Chondrocyte (in vitro differentiated cells): ENCODE measurements around the gene RNU5D-1. TPM values are rescaled to one million over a fixed set of nuclear protein-coding genes. Genes with fewer than 3 reads are reported as not detected.

Experiments used
- DNase-seq: peaks from one replicate; pipeline ENCODE4 v3.0.0; 2021; ENCODE audit warnings: mixed read lengths, low spot score
- H3K27ac Mint-ChIP-seq: one replicate; pipeline ENCODE4 v1.8.0; 2021; ENCODE audit warnings: mild to moderate bottlenecking, moderate library complexity, mixed read lengths; ENCODE audit not compliant: unreplicated experiment
- H3K27me3 Mint-ChIP-seq: 2 replicates; pipeline ENCODE4 v1.8.0; 2021; ENCODE audit warnings: low read depth, mixed read lengths
- H3K36me3 Mint-ChIP-seq: 2 replicates; pipeline ENCODE4 v1.8.0; 2021; ENCODE audit warnings: low read depth, mixed read lengths
- H3K4me1 Mint-ChIP-seq: 2 replicates; pipeline ENCODE4 v1.8.0; 2021; ENCODE audit warnings: low read depth, mild to moderate bottlenecking, mixed read lengths
- H3K4me3 Mint-ChIP-seq: one replicate; pipeline ENCODE4 v1.8.0; 2021; ENCODE audit warnings: mild to moderate bottlenecking, moderate library complexity, mixed read lengths; ENCODE audit not compliant: unreplicated experiment
- H3K9me3 Mint-ChIP-seq: 2 replicates; pipeline ENCODE4 v1.8.0; 2021; ENCODE audit warnings: low read depth, mixed read lengths
- total RNA-seq: library from RNA; stranded (reverse); gene quantifications from 3 replicates; pipeline ENCODE4 v1.2.1, GENCODE V29; 2021
- TF ChIP-seq, protein P1 (sequence below): fragments of 200-600 bp; sonication (generic); IDR thresholded peaks from 2 replicates; pipeline ENCODE4 v1.5.0; 2021; ENCODE audit warnings: antibody characterized with exemption, mild to moderate bottlenecking, moderate library complexity

RNU5D-1 gene
- total RNA-seq, 1 donor from 2014 or later: not detected

GRCh38 chr1:44759077-44759476, 28.1 kb upstream of the RNU5D-1 start:
- no peak for DNase-seq
- H3K4me3 Mint-ChIP-seq: no peak overlapping the region
- H3K4me1 Mint-ChIP-seq: no peaks in the 10 kb centered on the region
- H3K27me3 Mint-ChIP-seq: no peaks in the 10 kb centered on the region
- TF ChIP-seq, protein P1, sequence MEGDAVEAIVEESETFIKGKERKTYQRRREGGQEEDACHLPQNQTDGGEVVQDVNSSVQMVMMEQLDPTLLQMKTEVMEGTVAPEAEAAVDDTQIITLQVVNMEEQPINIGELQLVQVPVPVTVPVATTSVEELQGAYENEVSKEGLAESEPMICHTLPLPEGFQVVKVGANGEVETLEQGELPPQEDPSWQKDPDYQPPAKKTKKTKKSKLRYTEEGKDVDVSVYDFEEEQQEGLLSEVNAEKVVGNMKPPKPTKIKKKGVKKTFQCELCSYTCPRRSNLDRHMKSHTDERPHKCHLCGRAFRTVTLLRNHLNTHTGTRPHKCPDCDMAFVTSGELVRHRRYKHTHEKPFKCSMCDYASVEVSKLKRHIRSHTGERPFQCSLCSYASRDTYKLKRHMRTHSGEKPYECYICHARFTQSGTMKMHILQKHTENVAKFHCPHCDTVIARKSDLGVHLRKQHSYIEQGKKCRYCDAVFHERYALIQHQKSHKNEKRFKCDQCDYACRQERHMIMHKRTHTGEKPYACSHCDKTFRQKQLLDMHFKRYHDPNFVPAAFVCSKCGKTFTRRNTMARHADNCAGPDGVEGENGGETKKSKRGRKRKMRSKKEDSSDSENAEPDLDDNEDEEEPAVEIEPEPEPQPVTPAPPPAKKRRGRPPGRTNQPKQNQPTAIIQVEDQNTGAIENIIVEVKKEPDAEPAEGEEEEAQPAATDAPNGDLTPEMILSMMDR: no peak
- H3K9me3 Mint-ChIP-seq: no peaks in the 10 kb centered on the region
- no peak overlapping the region for H3K27ac Mint-ChIP-seq
- peaks cover 6% of the 10 kb centered on the region for H3K36me3 Mint-ChIP-seq

- Mint-ChIP-seq H3K27ac (no peak overlapping the region), H3K4me1 (no peaks in the 10 kb centered on the region), H3K36me3 (peaks cover 3% of the 10 kb centered on the region), H3K9me3 (no peaks in the 10 kb centered on the region), H3K4me3 (no peak overlapping the region), H3K27me3 (no peaks in the 10 kb centered on the region)
- TF ChIP-seq, protein P1: no peak
- DNase-seq: no peak
Measured at GRCh38 chr1:44757420-44757819, 26.4 kb upstream of the RNU5D-1 start.

DNA sequence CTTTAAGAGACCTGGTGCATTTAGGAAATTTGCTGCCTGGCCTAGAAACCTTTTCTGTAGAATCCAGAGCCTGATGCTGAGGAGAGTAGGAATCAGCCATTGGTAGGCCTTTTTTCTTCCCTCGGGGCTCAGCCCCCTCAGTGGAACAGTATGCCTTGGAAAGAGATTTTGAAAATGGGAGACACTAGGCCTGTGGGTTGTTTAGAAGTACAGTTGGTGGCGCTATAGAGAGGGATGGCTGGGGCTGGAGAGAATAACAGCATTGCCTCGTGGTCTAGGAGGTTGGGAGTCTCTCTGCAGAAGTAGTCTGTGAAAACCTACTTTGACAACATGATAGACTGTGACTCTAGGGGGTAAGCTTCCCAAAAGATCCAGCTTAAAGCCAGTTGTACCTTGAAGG, 16.9 kb upstream of the RNU5D-1 start:
- Mint-ChIP-seq H3K27me3 (no peaks in the 10 kb centered on the region), H3K36me3 (no peaks in the 10 kb centered on the region), H3K9me3 (no peaks in the 10 kb centered on the region), H3K4me3 (no peak overlapping the region), H3K4me1 (no peaks in the 10 kb centered on the region), H3K27ac (no peak overlapping the region)
- no peak for DNase-seq
- TF ChIP-seq, protein P1: no peak

DNA sequence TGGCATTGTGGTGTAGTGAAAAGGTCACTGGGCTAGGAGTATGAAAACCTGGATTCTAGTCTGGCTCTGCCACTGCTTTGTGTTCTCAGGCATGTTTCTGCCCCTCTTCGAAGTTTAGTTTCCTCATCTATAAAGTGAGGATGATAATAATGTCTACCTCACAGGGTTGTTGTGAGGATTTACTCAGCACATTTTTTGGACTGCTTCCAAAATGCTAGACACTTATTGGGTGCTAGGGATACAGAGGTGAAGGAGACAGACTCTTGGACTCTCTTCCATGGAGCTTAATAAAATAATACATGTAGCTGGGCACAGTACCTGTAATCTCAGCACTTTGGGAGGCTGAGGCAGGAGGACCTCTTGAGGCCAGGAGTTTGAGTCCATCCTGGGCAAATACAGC, 12.2 kb upstream of the RNU5D-1 start:
- Mint-ChIP-seq H3K36me3 (no peaks in the 10 kb centered on the region), H3K4me3 (no peak overlapping the region), H3K27me3 (no peaks in the 10 kb centered on the region), H3K4me1 (peaks cover 15% of the 10 kb centered on the region), H3K27ac (no peak overlapping the region), H3K9me3 (no peaks in the 10 kb centered on the region)
- TF ChIP-seq, protein P1: no peak
- no peak for DNase-seq

DNA sequence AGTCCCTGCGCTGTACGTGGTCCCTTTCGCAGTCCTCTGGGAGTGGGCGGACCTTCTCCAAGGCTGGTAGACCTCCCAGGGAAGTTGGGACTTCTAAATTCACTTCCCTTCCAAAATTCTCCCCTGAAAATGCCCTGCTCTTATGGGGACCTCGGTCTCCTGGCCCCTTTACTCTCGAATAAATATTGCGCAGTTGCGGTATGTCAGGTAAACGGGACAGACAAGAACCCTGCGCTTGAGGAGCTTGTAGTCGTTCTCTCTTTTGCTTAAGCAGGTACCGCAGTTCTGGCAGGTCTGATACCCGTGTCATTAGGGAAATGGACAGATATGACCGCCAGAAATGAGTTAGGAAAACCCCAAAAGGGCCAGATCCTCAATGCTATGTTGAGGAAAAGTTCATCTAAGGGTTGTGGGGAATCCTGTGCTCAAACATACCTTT, 9.2 kb upstream of the RNU5D-1 start:
- Mint-ChIP-seq H3K9me3 (no peaks in the 10 kb centered on the region), H3K36me3 (no peaks in the 10 kb centered on the region), H3K4me1 (peaks cover 15% of the 10 kb centered on the region), H3K4me3 (peak overlapping the region; percentile 91), H3K27ac (peak overlapping the region; percentile 97), H3K27me3 (no peaks in the 10 kb centered on the region)
- TF ChIP-seq, protein P1: no peak
- DNase-seq: no peak
